RPMI7951 (cell line): Measurements from ENCODE around the gene VEZT. TPM values are rescaled to one million over a fixed set of nuclear protein-coding genes. Genes with fewer than 3 reads are reported as not detected.
"Not testable (repeated sequence)": the region's sequence is repeated elsewhere in the genome, so short reads cannot be mapped to it uniquely, and the experiment has no call there.

Source experiments
- DNase-seq: peaks from one replicate; pipeline ENCODE4 v3.0.0-alpha.2; 2012; ENCODE audit warnings: low read depth
- total RNA-seq: library from RNA; depleted of rRNA; stranded (reverse); fragments of >200 nt; shearing (Covaris generic); gene quantifications from 2 replicates; pipeline ENCODE4 v1.2.3, GENCODE V29; 2014

The VEZT gene
- total RNA-seq, 1 experiment from 2014 or later: 39.7 TPM

DNA sequence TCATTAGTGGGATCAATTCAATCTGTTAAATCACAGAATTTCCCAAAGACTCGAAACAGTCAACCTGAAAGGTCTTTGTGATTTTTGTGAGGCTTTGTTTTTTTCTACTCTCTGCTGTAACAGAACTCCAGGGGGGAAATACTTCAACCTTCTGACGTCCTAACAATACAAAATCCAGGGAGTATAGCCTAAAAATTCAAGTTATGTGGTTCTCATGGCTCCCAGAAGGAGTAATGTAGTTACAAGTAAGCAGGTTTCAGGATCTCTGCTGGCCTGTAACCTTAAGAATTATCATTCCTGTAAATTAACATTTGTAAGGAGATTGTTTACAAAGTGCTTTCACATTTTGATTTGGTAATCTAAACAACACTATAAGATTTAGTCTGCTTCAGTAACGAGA is 39.9 kb downstream of the VEZT start:
- DNase-seq: no peak

GRCh38 chr12:95258151-95258550 is 40.5 kb downstream of the VEZT start:
- no peak for DNase-seq

DNA sequence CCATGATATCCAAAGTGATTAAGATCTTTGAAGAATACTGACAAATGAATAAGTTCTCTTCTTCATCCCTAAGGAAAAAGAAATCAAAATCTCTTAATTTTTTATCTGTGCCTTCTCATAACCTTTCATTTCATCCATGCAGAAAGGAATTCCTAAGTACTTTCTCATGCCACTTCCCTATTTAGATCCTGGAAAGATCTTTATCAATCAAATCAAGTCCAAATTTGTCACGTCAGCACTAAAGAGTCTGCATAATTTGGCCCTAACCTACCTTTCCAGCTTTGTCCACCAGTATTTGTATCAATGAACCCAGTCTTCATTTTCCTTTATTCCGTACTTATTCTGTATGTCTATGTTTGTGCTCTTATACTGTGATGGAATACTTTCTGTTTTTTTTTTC is 41.2 kb downstream of the VEZT start:
- DNase-seq: no peak

DNA sequence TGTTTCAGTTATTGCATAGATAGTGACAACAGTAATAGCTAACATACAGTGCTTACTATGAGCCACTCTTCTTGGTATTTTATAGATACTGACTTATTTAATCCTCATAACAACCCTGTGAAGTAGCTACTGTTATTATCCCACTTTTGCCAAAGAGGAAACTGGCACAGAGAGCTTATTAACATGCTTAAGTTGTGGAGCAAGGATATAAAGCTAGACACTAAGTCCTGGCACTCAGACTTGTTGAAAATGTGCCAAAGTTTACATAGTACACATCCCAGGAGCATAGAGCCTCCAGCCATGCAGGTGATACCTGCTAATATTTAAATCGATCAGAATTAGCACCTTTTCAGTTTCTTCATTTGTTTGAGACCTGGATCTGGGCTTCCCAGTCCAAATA is 41.8 kb downstream of the VEZT start:
- DNase-seq: no peak

DNA sequence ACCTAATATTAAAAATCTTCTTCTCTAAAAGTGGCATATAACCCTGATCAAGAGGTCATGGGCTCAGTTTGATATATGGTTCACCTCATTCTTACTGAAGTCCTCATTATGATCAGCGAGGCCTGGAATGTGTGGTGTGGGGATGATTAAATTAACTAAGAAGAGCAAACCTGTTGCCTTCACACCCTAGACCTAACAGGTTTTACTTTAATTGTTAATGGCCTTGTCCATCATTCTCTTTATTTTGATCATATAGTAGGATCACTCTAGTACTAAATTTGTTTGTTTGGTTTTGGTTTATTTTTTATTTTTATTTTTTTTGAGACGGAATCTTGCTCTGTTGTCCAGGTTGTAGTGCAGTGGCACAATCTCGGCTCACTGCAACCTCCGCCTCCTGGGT is 43.5 kb downstream of the VEZT start:
- DNase-seq: no peak

- DNase-seq: peak; percentile 5
Measured at GRCh38 chr12:95262808-95263207, 45.2 kb downstream of the VEZT start.

- no peak for DNase-seq
Measured at GRCh38 chr12:95265765-95266164, 48.2 kb downstream of the VEZT start.

DNA sequence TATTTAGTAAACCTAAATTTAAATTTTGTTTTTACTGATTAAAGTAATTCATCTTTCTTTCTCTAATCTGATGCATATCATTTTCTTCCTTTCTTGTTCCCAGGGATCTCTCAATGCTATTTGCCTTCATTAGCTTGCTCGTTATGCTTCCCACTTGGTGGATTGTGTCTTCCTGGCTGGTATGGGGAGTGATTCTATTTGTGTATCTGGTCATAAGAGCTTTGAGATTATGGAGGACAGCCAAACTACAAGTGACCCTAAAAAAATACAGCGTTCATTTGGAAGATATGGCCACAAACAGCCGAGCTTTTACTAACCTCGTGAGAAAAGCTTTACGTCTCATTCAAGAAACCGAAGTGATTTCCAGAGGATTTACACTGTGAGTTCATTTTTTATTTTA is 48.6 kb downstream of the VEZT start:
- DNase-seq: no peak

- no peak for DNase-seq
Measured at GRCh38 chr12:95269892-95270291, 52.3 kb downstream of the VEZT start.

DNA sequence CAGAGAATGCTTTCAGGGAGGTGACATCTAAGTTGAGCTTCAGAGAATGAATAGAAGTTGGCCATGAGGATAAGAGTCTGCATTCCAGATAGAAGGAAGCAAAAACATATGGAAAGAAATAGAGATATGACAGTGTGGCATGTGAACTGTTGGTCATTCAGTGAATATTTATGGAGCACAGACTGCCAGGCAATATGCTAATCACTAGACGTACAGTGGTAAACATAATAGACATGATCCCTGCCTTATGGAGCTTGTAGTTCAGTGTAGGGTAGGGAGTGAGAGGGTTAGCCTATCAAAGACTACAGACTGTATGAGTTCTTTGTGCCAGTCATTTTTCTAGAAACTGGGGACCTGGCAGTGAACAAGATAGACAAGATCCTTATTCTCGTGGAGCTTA is 53.9 kb downstream of the VEZT start:
- no peak for DNase-seq

- peak; percentile 62 for DNase-seq
Measured at GRCh38 chr12:95277139-95277538, 59.5 kb downstream of the VEZT start.

- no peak for DNase-seq
Measured at GRCh38 chr12:95279856-95280255, 62.2 kb downstream of the VEZT start.

DNA sequence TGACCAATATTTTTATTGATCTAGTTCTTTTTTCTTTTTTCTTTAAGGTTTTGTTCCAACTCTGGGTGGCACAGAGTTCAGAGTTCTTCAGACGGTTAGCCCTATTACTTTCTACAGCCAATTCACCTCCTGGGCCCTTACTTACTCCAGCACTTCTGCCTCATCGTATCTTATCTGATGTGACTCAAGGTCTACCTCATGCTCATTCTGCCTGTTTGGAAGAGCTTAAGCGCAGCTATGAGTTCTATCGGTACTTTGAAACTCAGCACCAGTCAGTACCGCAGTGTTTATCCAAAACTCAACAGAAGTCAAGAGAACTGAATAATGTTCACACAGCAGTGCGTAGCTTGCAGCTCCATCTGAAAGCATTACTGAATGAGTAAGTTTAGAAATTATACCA is 64.7 kb downstream of the VEZT start:
- DNase-seq: no peak

DNA sequence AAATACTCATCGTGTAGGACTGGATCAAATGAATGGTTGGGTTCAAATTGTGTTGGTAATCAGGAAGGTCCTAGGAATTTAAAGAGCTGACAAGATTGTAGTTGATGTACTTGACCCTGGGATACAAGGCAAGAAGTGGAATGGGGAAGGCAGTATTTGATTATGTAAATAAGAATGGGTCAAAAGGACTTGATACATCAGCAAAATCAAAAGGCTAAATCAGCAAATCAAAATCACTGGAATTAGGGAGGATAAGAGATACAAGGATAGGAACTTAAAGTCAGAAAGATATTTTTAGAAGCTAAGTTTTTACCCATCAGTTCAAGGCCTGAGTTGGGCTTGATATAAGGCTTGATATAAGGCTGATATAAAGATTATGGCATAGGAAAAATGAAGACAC is 65.8 kb downstream of the VEZT start:
- DNase-seq: no peak

- DNase-seq: no peak
Measured at GRCh38 chr12:95286713-95287112, 69.1 kb downstream of the VEZT start.

- DNase-seq: no peak
Measured at GRCh38 chr12:95291501-95291900, 73.9 kb downstream of the VEZT start.

DNA sequence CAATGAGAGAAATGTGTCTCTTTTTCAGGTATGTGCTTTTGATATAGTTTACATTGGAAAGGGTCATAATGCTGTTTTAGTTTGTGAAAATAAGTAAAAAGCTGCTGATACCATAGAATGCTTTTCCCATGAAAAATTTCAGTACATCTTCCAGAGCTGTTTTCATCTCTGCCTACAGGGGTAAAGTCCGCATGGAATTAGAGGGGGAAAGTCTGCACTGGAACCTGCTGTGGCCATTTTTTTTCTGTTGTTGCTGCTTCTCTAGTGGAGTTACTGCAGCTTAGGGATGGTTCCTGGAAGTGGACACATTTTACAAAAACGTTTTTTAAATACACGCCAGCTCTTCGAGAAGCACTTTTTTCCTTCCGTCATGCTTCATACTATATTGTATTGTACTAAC is 81.3 kb downstream of the VEZT start:
- DNase-seq: no peak

DNA sequence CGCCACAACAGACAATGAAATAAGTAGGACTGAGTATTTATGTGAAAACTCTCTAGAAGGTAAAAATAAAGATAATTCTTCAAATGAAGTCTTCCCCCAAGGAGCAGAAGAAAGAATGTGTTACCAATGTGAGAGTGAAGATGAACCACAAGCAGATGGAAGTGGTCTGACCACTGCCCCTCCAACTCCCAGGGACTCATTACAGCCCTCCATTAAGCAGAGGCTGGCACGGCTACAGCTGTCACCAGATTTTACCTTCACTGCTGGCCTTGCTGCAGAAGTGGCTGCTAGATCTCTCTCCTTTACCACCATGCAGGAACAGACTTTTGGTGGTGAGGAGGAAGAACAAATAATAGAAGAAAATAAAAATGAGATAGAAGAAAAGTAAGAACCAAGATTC is 82.7 kb downstream of the VEZT start:
- no peak for DNase-seq

DNA sequence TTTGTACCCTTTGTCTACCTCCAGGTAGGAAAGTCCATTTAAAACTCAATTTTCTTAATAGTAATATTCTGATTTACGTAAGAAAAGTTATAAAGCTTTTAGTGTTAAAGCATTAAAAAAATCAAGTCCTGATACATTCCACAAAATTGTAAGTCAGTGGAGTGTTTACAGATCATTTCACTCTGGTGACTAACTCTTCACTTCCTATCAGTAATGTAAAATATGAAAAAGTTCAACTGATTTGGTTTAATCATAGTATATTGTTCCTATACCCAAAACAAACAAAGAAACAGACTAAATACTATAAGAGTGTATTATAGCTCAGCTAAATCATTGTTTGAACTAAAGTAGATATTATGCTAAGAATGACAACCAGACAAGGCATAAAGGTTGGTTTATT is 85.9 kb downstream of the VEZT start:
- no peak for DNase-seq

GRCh38 chr12:95304673-95305198 is 87.1 kb downstream of the VEZT start:
- peak; percentile 36 for DNase-seq

- DNase-seq: no peak
Measured at GRCh38 chr12:95312656-95313055, 95.0 kb downstream of the VEZT start.

GRCh38 chr12:95314756-95315155 is 97.1 kb downstream of the VEZT start:
- not testable (repeated sequence) for DNase-seq

DNA sequence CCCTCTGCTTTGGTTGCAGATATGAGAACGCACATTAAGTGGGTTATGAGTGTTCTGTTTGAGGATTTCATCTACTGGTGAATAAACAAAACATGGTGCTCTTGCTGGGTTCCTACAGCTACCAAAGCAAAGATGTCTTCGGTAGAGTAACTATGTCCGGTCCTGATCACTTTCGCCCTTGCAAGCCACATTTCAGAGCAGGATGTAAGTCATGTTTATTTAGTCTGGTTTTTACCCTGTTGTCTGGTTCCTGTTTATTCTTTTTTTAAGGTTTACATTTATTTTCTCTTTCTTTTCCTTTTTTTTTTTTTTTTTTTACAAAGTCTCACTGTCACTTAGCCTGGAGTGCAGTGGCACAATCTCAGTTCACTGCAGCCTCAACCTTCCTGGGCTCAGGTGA is 99.2 kb downstream of the VEZT start:
- no peak for DNase-seq

GRCh38 chr12:95318071-95318545 is 100.5 kb downstream of the VEZT start:
- DNase-seq: peak; percentile 15
